ENCODE data around the gene CEND1. TPM values are rescaled to one million over a fixed set of nuclear protein-coding genes. Genes with fewer than 3 reads are reported as not detected.

Gene CEND1
- total RNA-seq, 2 donors from 2014 or later, result 0.18 to 1.6 TPM

DNA sequence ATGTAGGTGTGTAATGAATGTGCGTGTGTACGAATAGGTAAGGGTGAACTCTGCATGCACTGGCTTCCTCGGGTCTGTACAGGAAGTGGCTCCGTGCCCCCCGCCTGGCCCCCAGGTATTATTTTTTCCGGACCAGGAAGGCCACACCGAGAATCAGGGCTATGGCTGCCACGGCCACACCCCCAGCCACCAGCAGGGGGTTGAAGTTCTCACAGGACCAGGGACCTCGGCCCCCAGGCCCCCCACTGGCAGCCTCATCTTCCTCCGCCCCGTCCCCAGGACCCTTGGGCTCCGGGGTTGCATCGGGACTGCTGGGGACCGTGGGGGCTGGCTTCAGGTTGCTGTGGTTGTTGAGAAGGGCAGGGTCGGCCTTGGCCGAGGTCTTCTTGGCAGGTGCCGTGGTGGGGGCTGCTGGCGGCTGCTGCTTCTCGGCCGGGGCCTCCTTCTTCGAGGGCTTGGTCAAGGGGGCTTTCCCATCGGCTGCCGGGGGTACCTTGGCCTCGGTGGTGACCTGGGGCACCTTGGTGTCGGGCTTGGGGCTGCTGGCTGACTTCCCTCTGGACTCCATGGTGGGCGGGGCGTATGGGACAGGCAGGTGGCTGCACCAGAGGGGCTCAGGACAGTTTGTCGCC is 1.8 kb downstream of the CEND1 start:
- Histone ChIP-seq H3K4me1 (replicated peaks) (no peaks in the 10 kb centered on the region), H3K4me3 (no peak overlapping the region), H3K36me3 (no peaks in the 10 kb centered on the region), H3K9me3 (no peaks in the 10 kb centered on the region), H3K27me3 (replicated peaks; ENCODE audit: insufficient read depth) (no peaks in the 10 kb centered on the region), H3K27ac (no peak overlapping the region)
- intact Hi-C loops (cut with DNase I), result loop anchor here (10.0 kb wide), 1 partner anchor 123 kb away; no protein-coding TSS in a partner anchor
- TF ChIP-seq POLR2A (IDR thresholded peaks at IDR 0.05) (no peak), POLR2AphosphoS5 (IDR thresholded peaks at IDR 0.05) (no peak)
- TF ChIP-seq, protein P1, sequence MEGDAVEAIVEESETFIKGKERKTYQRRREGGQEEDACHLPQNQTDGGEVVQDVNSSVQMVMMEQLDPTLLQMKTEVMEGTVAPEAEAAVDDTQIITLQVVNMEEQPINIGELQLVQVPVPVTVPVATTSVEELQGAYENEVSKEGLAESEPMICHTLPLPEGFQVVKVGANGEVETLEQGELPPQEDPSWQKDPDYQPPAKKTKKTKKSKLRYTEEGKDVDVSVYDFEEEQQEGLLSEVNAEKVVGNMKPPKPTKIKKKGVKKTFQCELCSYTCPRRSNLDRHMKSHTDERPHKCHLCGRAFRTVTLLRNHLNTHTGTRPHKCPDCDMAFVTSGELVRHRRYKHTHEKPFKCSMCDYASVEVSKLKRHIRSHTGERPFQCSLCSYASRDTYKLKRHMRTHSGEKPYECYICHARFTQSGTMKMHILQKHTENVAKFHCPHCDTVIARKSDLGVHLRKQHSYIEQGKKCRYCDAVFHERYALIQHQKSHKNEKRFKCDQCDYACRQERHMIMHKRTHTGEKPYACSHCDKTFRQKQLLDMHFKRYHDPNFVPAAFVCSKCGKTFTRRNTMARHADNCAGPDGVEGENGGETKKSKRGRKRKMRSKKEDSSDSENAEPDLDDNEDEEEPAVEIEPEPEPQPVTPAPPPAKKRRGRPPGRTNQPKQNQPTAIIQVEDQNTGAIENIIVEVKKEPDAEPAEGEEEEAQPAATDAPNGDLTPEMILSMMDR (IDR thresholded peaks at IDR 0.05), result no peak
- WGBS, result 64% methylated on average over 28 of the region's 28 CpGs
- no peak for DNase-seq (ENCODE audit: low spot score)

DNA sequence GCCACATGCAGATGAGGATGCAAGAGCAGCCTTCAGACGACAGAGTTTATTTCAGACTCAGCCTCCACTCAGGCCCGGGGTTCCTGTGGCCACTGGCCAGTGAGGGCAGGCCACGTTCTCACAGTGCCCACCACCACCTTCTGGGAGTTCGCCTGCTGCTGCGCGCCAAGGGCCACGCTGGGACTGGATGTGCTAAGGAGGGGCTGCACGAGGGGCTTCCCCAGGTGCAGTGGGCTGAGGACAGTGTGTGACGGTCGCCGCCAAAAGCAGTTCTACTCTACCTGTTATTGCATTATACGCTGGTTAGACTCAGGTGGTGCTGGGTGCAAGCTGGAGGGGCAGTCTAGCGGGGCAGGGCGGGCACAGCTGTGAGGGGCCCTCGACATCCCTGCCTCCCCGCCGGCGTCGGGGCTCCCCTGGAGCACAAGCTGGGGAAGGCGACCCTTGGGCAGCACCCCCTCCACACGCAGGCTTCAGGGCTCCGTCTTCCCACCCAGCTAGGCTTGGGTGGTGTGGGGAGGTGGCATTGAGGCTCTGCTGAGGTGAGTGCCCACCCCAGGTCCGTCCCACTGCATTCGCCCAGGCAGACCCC is 2.7 kb downstream of the CEND1 start:
- intact Hi-C loops (cut with DNase I), result loop anchor here (10.0 kb wide), 1 partner anchor 122 kb away; no protein-coding TSS in a partner anchor
- no peak for TF ChIP-seq POLR2AphosphoS5 (IDR thresholded peaks at IDR 0.05)
- H3K27me3 ChIP-seq (replicated peaks; ENCODE audit: insufficient read depth), result no peaks in the 10 kb centered on the region
- H3K4me1 ChIP-seq (replicated peaks), result no peaks in the 10 kb centered on the region
- H3K36me3 ChIP-seq, result no peaks in the 10 kb centered on the region
- H3K4me3 ChIP-seq, result no peak overlapping the region
- no peak for DNase-seq (ENCODE audit: low spot score)
- H3K9me3 ChIP-seq, result no peaks in the 10 kb centered on the region
- no peak overlapping the region for H3K27ac ChIP-seq
- WGBS, result 88% methylated on average over 21 of the region's 24 CpGs

DNA sequence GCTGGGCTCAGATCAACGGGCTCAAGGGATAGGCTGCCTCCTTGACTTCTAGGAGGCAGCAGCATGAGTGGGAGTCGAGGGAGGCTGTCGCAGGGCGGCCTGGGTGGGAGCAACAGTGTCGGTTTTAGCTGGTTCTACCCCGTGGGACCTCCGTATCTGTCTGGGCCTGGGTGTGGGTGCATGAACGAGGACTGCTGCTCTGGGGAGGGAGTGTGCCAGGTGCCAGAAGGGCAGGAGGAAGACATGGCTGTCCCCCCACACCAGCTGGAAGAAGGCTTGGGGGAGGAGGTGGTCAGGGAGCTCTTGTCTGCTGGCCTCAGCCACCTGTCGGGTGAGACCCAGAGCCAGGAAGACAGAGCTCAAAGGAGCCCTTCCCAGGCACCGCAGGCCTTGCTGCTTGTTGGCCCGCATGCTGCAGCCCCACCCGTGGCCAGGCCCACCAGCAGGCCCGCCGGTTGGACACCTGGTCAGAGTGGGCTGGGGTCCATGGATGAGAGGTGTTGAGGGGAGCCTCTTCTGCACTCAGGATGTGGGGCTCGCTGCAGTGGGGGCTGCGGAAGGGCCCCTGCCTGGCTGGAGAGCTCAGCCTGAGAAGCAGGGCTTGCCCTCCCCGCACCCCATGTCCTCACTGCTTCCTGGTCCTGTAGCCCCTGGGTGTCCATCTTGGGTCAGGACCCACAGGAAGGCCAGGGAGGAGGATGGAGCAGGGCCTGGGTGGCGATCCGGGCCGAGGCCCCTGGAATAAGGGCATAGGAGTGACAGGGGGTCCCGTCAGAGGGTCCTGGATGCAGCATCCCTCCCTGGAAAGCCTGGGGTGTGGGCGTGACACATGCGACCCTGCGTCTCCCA is 3.4 kb downstream of the CEND1 start:
- DNase-seq (ENCODE audit: low spot score), result no peak
- Histone ChIP-seq H3K27ac (no peak overlapping the region), H3K4me3 (no peak overlapping the region), H3K36me3 (no peaks in the 10 kb centered on the region), H3K4me1 (replicated peaks) (no peaks in the 10 kb centered on the region), H3K27me3 (replicated peaks; ENCODE audit: insufficient read depth) (no peaks in the 10 kb centered on the region), H3K9me3 (no peaks in the 10 kb centered on the region)
- TF ChIP-seq, protein P1 (IDR thresholded peaks at IDR 0.05), result no peak
- TF ChIP-seq POLR2A (IDR thresholded peaks at IDR 0.05) (no peak), POLR2AphosphoS5 (IDR thresholded peaks at IDR 0.05) (no peak)
- 90% methylated on average over 18 of the region's 24 CpGs for WGBS
- intact Hi-C loops (cut with DNase I), result loop anchor here (10.0 kb wide), 1 partner anchor 122 kb away; no protein-coding TSS in a partner anchor

DNA sequence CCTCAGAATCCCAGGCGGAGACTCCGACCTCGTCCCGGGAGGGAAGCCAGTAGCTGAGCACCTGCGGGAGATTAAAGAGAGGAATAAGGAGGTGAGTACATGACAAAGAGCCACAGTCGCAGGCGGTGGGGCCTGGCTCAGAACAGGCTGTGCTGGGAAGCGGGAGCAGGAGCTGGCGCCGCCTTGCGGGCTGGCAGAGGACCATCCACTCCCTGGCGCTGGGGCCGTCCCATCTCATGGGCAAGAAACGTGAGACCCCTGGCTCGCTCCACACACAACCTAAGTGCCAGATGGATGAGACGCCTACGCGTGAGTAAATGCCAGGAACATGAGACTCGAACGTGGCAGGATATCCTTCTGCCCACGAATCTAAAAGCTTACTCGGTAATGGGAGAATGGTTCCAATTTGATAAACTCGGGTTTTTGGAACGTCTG is 6.3 kb downstream of the CEND1 start:
- H3K36me3 ChIP-seq, result no peaks in the 10 kb centered on the region
- DNase-seq (ENCODE audit: low spot score), result peak; percentile 85
- no peaks in the 10 kb centered on the region for H3K9me3 ChIP-seq
- no peak overlapping the region for H3K4me3 ChIP-seq
- 22% methylated on average over 24 of the region's 24 CpGs for WGBS
- H3K4me1 ChIP-seq (replicated peaks), result no peaks in the 10 kb centered on the region
- peak overlapping the region; percentile 19 to 45 for H3K27ac ChIP-seq
- H3K27me3 ChIP-seq (replicated peaks; ENCODE audit: insufficient read depth), result no peaks in the 10 kb centered on the region
- no peak for TF ChIP-seq POLR2A (IDR thresholded peaks at IDR 0.05)
- TF ChIP-seq POLR2AphosphoS5 (IDR thresholded peaks at IDR 0.05), result peak; percentile 88
- TF ChIP-seq, protein P1 (IDR thresholded peaks at IDR 0.05), result peak; percentile 9 to 82 (median 67)
- intact Hi-C loops (cut with DNase I), result loop anchor here (10.0 kb wide), 1 partner anchor 119 kb away; no protein-coding TSS in a partner anchor

All from prostate gland (tissue), 2 donors.